HUES64 (cell line): ENCODE data around the gene RPL13.
A peak's percentile ranks its signal among the peaks of the same experiment; 100 is the strongest.

Experiments used
- H3K27ac ChIP-seq: 2 replicates; pipeline ENCODE4 v1.7.0; 2013; ENCODE audit warnings: low read depth, low read length, inconsistent platforms
- H3K27me3 ChIP-seq: 2 replicates; pipeline ENCODE4 v1.6.1; 2013; ENCODE audit warnings: mild to moderate bottlenecking, low read length; ENCODE audit not compliant: insufficient read depth
- H3K36me3 ChIP-seq: 2 replicates; pipeline ENCODE4 v1.6.1; 2013; ENCODE audit warnings: mild to moderate bottlenecking, low read length; ENCODE audit not compliant: insufficient read depth
- H3K4me1 ChIP-seq: 2 replicates; pipeline ENCODE4 v1.6.1; 2013; ENCODE audit warnings: mild to moderate bottlenecking, low read length, moderate library complexity; ENCODE audit not compliant: insufficient read depth
- H3K4me3 ChIP-seq: 2 replicates; pipeline ENCODE4 v1.5.1; 2013; ENCODE audit warnings: mild to moderate bottlenecking, low read length, moderate library complexity
- H3K9ac ChIP-seq: 2 replicates; pipeline ENCODE4 v1.6.1; 2013; ENCODE audit warnings: mild to moderate bottlenecking, low read depth, low read length
- H3K9me3 ChIP-seq: 2 replicates; pipeline ENCODE4 v1.6.1; 2013; ENCODE audit warnings: low read depth, low read length; ENCODE audit not compliant: insufficient read depth
- WGBS: fragments of 150-250, 120-280 bp; methylation state at CpG from one replicate; pipeline ENCODE4 v1.1.7; 2013; ENCODE audit warnings: missing lambda C conversion rate; 5-methylcytosine and 5-hydroxymethylcytosine counted together

Gene RPL13

DNA sequence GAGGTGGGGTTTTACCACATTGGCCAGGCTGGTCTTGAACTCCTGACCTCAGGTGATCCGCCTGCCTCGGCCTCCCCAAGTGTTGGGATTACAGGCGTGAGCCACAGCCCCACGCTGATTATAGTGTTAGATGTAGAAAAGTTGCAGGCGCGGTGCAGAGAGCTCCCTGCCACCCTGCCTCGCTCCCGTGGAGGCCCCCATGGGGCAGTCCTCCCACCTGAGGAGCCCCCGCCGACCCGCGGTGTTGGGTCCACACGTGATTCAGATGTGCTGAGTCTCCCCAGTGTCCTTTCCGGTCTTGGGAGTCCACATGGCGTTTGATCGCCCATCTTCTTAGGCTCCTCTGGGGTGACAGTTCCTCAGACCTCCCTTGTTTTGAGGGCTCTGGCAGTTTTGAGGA is 5.2 kb upstream of the RPL13 start:
- no peak overlapping the region for H3K9ac ChIP-seq
- H3K9me3 ChIP-seq = no peaks in the 10 kb centered on the region
- peaks cover 71% of the 10 kb centered on the region for H3K36me3 ChIP-seq
- H3K27ac ChIP-seq = no peak overlapping the region
- 94% methylated on average over 16 of the region's 16 CpGs for WGBS
- no peaks in the 10 kb centered on the region for H3K27me3 ChIP-seq
- no peaks in the 10 kb centered on the region for H3K4me1 ChIP-seq
- no peak overlapping the region for H3K4me3 ChIP-seq

DNA sequence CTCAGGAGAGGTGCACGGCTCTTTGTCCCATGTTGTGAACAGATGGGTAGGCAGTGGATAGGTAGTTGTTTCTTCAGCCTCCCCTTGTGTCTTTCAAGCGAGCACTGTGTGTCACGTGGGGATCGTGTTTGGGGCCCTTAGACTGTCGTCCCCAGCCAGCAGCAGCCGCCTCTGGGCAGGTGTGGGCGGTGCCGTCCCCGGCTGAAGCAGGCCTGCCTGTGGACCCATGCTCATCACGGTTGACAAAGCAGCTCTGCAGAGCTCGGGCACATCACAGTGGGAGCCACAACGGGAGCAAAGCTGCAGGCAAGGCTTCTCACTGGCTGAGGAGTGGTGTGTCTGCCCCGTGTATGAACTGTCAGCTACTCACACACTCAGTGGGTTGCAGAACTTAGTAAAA is 4.7 kb upstream of the RPL13 start:
- Histone ChIP-seq H3K36me3 (peaks cover 66% of the 10 kb centered on the region), H3K9ac (no peak overlapping the region)

DNA sequence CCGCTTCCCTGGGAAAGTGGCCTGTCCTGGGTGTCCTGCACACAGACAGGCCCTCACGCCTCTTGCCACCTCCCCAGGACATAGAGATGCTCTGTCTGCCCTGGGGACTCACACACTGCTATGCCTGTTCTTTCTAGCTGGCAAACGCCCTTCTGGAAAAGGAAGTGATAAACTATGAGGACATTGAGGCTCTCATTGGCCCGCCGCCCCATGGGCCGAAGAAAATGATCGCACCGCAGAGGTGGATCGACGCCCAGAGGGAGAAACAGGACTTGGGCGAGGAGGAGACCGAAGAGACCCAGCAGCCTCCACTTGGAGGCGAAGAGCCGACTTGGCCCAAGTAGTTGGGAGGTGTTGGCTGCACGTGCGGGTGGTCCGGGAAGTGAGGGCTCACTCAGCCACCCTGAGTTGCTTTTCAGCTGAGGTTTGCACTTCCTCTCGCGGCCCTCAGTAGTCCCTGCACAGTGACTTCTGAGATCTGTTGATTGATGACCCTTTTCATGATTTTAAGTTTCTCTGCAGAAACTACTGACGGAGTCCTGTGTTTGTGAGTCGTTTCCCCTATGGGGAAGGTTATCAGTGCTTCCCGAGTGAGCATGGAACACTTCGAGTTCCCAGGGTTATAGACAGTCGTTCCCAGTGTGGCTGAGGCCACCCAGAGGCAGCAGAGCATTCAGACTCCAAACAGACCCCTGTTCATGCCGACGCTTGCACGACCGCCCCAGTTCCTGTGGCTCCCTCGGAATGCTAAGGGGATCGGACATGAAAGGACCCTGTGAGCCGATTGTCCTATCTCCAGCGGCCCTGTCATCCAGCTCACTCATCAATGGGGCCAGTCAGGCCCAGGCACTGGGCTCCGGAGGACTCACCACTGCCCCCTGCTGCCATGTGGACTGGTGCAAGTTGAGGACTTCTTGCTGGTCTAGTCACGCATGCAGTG is 3.5 kb upstream of the RPL13 start:
- WGBS = 83% methylated on average over 34 of the region's 34 CpGs
- H3K27me3 ChIP-seq = no peaks in the 10 kb centered on the region
- peak overlapping the region; percentile 61 for H3K27ac ChIP-seq
- no peak overlapping the region for H3K9ac ChIP-seq
- no peak overlapping the region for H3K4me3 ChIP-seq
- peaks cover 4% of the 10 kb centered on the region for H3K4me1 ChIP-seq
- no peaks in the 10 kb centered on the region for H3K9me3 ChIP-seq
- H3K36me3 ChIP-seq = peaks cover 64% of the 10 kb centered on the region

More for the DNA sequence above, 4.7 kb upstream of the RPL13 start:
- 92% methylated on average over 13 of the region's 13 CpGs for WGBS
- H3K27ac ChIP-seq = no peak overlapping the region
- H3K4me3 ChIP-seq = no peak overlapping the region
- H3K4me1 ChIP-seq = no peaks in the 10 kb centered on the region
- H3K27me3 ChIP-seq = no peaks in the 10 kb centered on the region
- no peaks in the 10 kb centered on the region for H3K9me3 ChIP-seq

DNA sequence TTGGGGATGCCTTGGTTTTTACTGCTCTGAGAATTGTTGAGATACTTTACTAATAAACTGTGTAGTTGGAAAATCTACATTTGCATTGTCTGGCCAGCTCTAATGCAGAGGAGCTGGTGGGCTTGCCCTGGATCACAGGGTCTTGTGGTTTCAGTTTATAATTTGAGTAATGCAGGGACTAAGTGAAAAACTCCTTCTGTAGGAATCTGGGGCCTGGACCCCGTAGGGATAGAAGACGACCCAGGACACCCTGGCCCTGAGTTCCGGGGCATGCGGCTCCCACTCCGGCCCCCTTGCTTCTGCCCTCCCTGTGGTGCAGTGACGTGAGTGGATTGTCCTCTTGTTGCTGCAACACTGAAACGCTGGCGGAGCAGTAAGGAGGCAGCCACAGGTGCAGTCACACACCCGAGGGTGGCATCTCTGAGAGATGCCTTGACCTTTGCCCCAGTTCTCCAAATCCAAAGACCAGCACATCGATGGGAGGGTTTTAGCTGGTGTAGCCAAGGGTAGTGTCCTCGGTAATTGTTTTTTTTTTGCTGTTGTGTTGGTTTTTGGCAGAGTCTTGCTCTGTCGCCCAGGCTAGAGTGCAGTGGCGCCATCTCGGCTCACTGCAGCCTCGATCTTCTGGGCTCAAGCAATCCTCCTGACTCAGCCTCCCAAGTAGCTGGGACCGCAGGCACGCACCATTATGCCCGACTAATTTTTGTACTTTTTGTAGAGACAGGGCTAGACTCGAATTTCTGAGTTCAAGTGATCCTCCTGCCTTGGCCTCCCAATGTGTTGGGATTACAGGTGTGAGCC is 2.6 kb upstream of the RPL13 start:
- Histone ChIP-seq H3K9me3 (no peaks in the 10 kb centered on the region), H3K4me1 (peaks cover 13% of the 10 kb centered on the region), H3K4me3 (no peak overlapping the region), H3K27ac (no peak overlapping the region), H3K36me3 (peaks cover 64% of the 10 kb centered on the region), H3K9ac (no peak overlapping the region), H3K27me3 (no peaks in the 10 kb centered on the region)
- WGBS = 94% methylated on average over 19 of the region's 19 CpGs

DNA sequence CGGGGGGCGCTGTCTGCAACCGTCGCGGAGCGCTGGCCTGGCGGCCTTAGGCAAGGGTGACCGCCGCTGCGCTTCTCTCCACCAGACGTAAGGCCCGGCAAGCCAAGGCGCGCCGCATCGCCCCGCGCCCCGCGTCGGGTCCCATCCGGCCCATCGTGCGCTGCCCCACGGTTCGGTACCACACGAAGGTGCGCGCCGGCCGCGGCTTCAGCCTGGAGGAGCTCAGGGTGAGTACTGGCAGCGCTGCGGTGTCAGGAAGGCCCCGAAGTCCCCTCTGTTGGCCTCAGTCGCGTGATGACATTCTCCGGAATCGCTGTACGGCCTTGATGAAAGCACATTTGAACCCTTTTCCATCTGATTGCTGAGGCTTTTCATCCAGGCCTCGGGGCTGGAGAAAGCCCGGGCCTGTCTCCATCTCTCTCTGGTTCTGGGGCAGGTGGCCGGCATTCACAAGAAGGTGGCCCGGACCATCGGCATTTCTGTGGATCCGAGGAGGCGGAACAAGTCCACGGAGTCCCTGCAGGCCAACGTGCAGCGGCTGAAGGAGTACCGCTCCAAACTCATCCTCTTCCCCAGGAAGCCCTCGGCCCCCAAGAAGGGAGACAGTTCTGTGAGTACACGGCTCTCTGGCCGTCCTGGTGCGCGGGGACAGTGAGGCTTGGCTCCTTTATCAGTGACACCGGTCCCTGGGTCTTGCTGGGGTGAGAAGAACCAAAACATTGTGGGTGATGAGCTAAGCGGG is 831 bp downstream of the RPL13 start:
- peak overlapping the region; percentile 98 for H3K9ac ChIP-seq
- H3K36me3 ChIP-seq = peaks cover 47% of the 10 kb centered on the region
- H3K4me1 ChIP-seq = peaks cover 27% of the 10 kb centered on the region
- H3K9me3 ChIP-seq = no peaks in the 10 kb centered on the region
- H3K27me3 ChIP-seq = no peaks in the 10 kb centered on the region
- WGBS = 4% methylated on average over 58 of the region's 58 CpGs
- peak overlapping the region; percentile 98 for H3K27ac ChIP-seq
- peak overlapping the region; percentile 95 for H3K4me3 ChIP-seq

DNA sequence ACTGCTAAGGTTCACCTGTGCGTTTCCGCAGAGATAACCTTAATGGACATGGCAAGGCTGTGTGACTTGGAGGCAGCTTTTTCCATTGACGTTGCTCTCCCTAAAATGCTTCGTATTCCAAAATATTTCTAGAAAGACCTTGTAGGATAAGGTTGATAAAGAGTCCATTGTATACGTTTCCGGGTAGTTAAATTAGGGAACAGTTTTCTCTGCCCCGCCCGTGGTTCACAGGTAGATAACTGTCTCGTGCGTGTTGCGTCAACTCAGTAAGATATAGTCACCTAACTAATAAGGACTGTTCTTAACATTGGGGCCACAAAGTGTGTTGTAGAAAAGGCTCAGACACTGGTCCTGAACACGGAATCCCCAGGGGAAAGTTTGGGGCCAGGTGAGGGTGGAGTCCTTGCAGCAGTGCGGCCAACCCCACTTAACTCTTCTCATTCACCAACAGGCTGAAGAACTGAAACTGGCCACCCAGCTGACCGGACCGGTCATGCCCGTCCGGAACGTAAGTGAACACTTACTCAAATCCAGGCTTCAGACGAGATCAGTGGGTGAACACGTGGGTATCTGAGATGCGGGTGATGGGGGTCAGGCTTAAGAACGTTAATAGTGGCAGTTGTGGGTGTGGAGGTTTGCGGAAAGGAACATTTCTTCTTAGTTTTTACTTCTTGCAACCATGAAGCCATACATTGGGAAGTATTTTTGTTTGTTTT is 1.6 kb downstream of the RPL13 start:
- peak overlapping the region; percentile 98 for H3K9ac ChIP-seq
- H3K27ac ChIP-seq = peak overlapping the region; percentile 98
- no peaks in the 10 kb centered on the region for H3K9me3 ChIP-seq
- H3K4me3 ChIP-seq = peak overlapping the region; percentile 95
- no peaks in the 10 kb centered on the region for H3K27me3 ChIP-seq
- H3K36me3 ChIP-seq = peaks cover 41% of the 10 kb centered on the region
- WGBS = 72% methylated on average over 23 of the region's 23 CpGs
- H3K4me1 ChIP-seq = peaks cover 27% of the 10 kb centered on the region

DNA sequence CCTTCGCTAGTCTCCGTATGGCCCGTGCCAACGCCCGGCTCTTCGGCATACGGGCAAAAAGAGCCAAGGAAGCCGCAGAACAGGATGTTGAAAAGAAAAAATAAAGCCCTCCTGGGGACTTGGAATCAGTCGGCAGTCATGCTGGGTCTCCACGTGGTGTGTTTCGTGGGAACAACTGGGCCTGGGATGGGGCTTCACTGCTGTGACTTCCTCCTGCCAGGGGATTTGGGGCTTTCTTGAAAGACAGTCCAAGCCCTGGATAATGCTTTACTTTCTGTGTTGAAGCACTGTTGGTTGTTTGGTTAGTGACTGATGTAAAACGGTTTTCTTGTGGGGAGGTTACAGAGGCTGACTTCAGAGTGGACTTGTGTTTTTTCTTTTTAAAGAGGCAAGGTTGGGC is 2.5 kb downstream of the RPL13 start:
- peak overlapping the region; percentile 98; the same call in 1 of the 2 replicates for H3K9ac ChIP-seq
- H3K27ac ChIP-seq = peak overlapping the region; percentile 65; the same call in 1 of the 2 replicates
- H3K4me3 ChIP-seq = peak overlapping the region; percentile 95; the same call in 1 of the 2 replicates
- H3K4me1 ChIP-seq = peaks cover 27% of the 10 kb centered on the region
- no peaks in the 10 kb centered on the region for H3K27me3 ChIP-seq
- WGBS = 87% methylated on average over 12 of the region's 12 CpGs
- peaks cover 37% of the 10 kb centered on the region for H3K36me3 ChIP-seq
- H3K9me3 ChIP-seq = no peaks in the 10 kb centered on the region

DNA sequence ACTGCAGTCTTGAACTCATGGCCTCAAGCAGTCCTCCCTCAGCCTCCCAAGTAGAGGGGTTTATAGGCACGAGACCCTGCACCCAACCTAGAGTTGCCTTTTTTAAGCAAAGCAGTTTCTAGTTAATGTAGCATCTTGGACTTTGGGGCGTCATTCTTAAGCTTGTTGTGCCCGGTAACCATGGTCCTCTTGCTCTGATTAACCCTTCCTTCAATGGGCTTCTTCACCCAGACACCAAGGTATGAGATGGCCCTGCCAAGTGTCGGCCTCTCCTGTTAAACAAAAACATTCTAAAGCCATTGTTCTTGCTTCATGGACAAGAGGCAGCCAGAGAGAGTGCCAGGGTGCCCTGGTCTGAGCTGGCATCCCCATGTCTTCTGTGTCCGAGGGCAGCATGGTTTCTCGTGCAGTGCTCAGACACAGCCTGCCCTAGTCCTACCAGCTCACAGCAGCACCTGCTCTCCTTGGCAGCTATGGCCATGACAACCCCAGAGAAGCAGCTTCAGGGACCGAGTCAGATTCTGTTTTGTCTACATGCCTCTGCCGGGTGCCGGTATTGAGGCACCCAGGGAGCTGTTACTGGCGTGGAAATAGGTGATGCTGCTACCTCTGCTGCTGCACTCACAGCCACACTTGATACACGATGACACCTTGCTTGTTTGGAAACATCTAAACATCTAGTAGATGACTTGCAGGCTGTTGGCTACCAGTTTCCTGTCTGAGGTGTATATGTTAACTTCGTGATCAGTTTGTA is 3.3 kb downstream of the RPL13 start:
- Histone ChIP-seq H3K9ac (peak overlapping the region; percentile 38), H3K27me3 (no peaks in the 10 kb centered on the region), H3K27ac (peak overlapping the region; percentile 75; the same call in 1 of the 2 replicates), H3K9me3 (no peaks in the 10 kb centered on the region), H3K36me3 (peaks cover 36% of the 10 kb centered on the region), H3K4me1 (peaks cover 27% of the 10 kb centered on the region), H3K4me3 (peak overlapping the region; percentile 95; the same call in 1 of the 2 replicates)
- WGBS = 89% methylated on average over 12 of the region's 12 CpGs

DNA sequence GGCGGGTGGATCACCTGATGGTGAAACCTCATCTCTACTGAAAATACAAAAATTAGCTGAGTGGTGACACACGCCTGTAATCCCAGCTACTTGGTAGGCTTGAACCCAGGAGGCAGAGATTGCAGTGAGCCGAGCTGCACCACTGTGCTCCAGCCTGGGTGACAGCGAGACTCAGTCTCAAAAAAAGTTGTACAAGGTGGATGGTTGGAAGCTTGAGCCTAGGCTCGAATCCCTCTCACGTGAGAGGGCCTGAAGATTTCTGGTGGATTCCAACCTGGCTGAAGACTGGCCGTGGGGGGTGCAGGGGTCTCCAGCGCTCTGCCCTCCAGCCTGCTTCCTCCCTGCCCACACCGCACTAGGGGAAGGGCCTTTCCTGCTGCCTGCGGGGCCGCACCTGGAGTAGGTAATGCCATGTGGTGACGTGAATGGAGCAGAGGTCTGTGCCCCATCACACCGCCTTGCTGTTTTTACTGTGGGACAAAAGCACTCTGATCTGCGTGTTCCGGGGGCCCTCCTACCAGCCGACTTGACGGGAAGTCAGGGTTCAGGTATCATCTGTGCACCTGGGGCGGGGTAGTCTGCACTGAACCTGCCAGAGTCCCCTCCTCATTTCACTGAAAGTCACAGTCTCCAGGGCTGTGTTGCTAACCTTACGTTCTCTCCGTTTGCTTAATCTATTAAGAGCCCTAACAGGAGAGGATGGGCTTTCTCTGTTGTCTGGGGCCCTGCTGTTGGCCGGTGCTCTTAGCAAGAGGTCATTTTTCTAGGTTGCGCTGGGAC is 4.2 kb downstream of the RPL13 start:
- WGBS = 78% methylated on average over 22 of the region's 22 CpGs
- H3K4me3 ChIP-seq = 0 out of 2 replicates have a peak overlapping the region, but pooled peaks have one; percentile 95
- peak overlapping the region; percentile 38 for H3K9ac ChIP-seq
- peaks cover 27% of the 10 kb centered on the region for H3K4me1 ChIP-seq
- peak overlapping the region; percentile 75; the same call in 1 of the 2 replicates for H3K27ac ChIP-seq
- no peaks in the 10 kb centered on the region for H3K27me3 ChIP-seq
- H3K9me3 ChIP-seq = no peaks in the 10 kb centered on the region
- peaks cover 36% of the 10 kb centered on the region for H3K36me3 ChIP-seq
